Heart right ventricle (tissue), 16 donors: Measurements from ENCODE around the gene ASB6. TPM values are rescaled to one million over a fixed set of nuclear protein-coding genes. Genes with fewer than 3 reads are reported as not detected.

Source experiments
- ATAC-seq, 8 donors: fragments of 200-7000 bp; cut with Tn5 transposase; one replicate each; pipeline ENCODE4 v1.9.1; 2020; ENCODE audit warnings: mild to moderate bottlenecking in 8 of 8, moderate library complexity in 8 of 8, moderate number of reproducible peaks in 1 of 8
- DNase-seq, 2 donors: peaks; one replicate each; pipeline ENCODE4 v3.0.0-alpha.2; 2020
- H3K27ac ChIP-seq, 10 donors: fragments of 200-600 bp; sonication (generic) in 2 of 10; one replicate each; pipeline versions ENCODE4 v1.5.0 to v1.8.0; 2020 to 2022; ENCODE audit warnings: mild to moderate bottlenecking in 3 of 10
- H3K27me3 ChIP-seq, 7 donors: fragments of 200-600 bp; one replicate each; pipeline ENCODE4 v1.8.0; 2021 to 2022; ENCODE audit warnings: mild to moderate bottlenecking in 2 of 7
- H3K36me3 ChIP-seq, 9 donors: fragments of 200-600 bp; sonication (generic) in 1 of 9; one replicate each; pipeline versions ENCODE4 v1.5.0 to v1.8.0; 2020 to 2022; ENCODE audit warnings: mild to moderate bottlenecking in 2 of 9
- H3K4me1 ChIP-seq, 9 donors: fragments of 200-600 bp; sonication (generic) in 1 of 9; one replicate each; pipeline versions ENCODE4 v1.5.0 to v1.8.0; 2020 to 2022; ENCODE audit warnings: mild to moderate bottlenecking in 4 of 9
- H3K4me3 ChIP-seq, 10 donors: fragments of 200-600 bp; sonication (generic) in 2 of 10; one replicate each; pipeline versions ENCODE4 v1.5.0 to v1.8.0; 2020 to 2022; ENCODE audit warnings: mild to moderate bottlenecking in 7 of 10, moderate library complexity in 2 of 10
- H3K9me3 ChIP-seq, 11 donors: fragments of 200-600 bp in 10 of 11; sonication (generic) in 2 of 11; one replicate each; pipeline versions ENCODE4 v1.5.0 to v1.8.0; 2013 to 2022; ENCODE audit warnings: mild to moderate bottlenecking in 2 of 11, control low read depth in 1 of 11, moderate library complexity in 1 of 11
- CTCF ChIP-seq, 9 donors: fragments of 200-600 bp; sonication (generic) in 2 of 9; IDR thresholded peaks; one replicate each; pipeline versions ENCODE4 v1.5.0 to v1.8.0; 2021 to 2022; ENCODE audit warnings: antibody characterized with exemption in 9 of 9, mild to moderate bottlenecking in 5 of 9, moderate library complexity in 1 of 9
- WGBS, 2 donors: extraction: QIAGEN DNeasy Blood & Tissue Kit; methylation state at CpG; one replicate each; pipeline ENCODE4 v1.1.7; 2013; ENCODE audit warnings: inconsistent platforms in 1 of 2; 5-methylcytosine and 5-hydroxymethylcytosine counted together
- intact Hi-C, 10 donors: fragments of 100-400 bp; cut with DNase I; formaldehyde crosslinking; loops; one replicate each; pipeline versions ENCODE4 v1.11.1 to v1.14.2; 2022
- polyA plus RNA-seq, 2 donors: library from polyadenylated mRNA; stranded (reverse); fragments of 200-250 nt; gene quantifications; one replicate each; pipeline ENCODE4 v1.2.3, GENCODE V29; 2013
- total RNA-seq, 10 donors: library from RNA; stranded (reverse); fragmentation: NEBNext Ultra II Directional in 3 of 10; extraction: Animal tissue kit (Norgen Biotek cat#: 25700) in 3 of 10; gene quantifications; one replicate each; pipeline versions ENCODE4 v1.2.1 to v1.2.4, GENCODE V29; 2021 to 2023
- donor health status: Arrhythmogenic right ventricular cardiomyopathy.
- donor health status: ischemic (EF 13 %, LVEDD 7.1; RV severe dilation, severe dysfunction).
- donor health status: healthy with polysubstance abuse.
- donor health status: DM: no; HTN: yes; CAD: no.
- donor health status: DM: no; HTN: no; CAD: no.
- donor health status: ischemic (EF 25% LVEDD 6.9; RV normal size, moderate dysfunction).
- donor health status: ischemic (EF 25% LVEDD 5.7; RV mildly dilated, moderate dysfunction).
- donor health status: healthy.
- donor health status: DM: yes; HTN: yes; CAD: no.
- donor health status: Ischemic cardiomyopathy.
- donor health status: ischemic (EF 35%, LVEDD 5.7; RV mildly dilated, moderate dysfunction).
- donor health status: nonischemic (EF 11% LVEDD 7.7; RV severe dilation, severe dysfunction).
- donor health status: DM: yes; HTN: yes; CAD: no.
- donor health status: PGD.
- donor health status: ischemic (EF 29% LVEDD 5.4; RV normal size, mild dysfunction).
- donor health status: nonischemic (EF 23%, LVEDD 6.1; RV moderate dilation, normal function).

The ASB6 gene
- total and polyA plus RNA-seq, 12 donors: 6.2 to 11.8 (median 9.4) TPM

GRCh38 chr9:129654554-129655040 lies 12.6 kb upstream of the ASB6 start:
- 34 to 52% methylated on average over 20 of the region's 20 CpGs for WGBS, 2 donors
- Histone ChIP-seq H3K27me3 (peaks cover 0 to 5% (median 0%) of the 10 kb centered on the region in 7 donors), H3K27ac (peak overlapping the region in 1 of 10 donors; percentile 3), H3K36me3 (no peaks in the 10 kb centered on the region), H3K4me3 (no peak overlapping the region), H3K4me1 (peaks cover 0 to 11% (median 0%) of the 10 kb centered on the region in 9 donors), H3K9me3 (no peaks in the 10 kb centered on the region)
- intact Hi-C loops: loop anchor here in 1 of 10 donors (5.0 kb wide), 1 partner anchor 63 kb away; no protein-coding TSS in a partner anchor
- no peak for TF ChIP-seq CTCF (IDR thresholded peaks at IDR 0.05)
- ATAC-seq: peak in 1 of 8 donors; percentile 24
- no peak for DNase-seq

GRCh38 chr9:129653823-129654553 lies 12.0 kb upstream of the ASB6 start:
- intact Hi-C loops: loop anchor here in 1 of 10 donors (5.0 kb wide), 1 partner anchor 63 kb away; no protein-coding TSS in a partner anchor
- H3K27me3 ChIP-seq: peaks cover 0 to 2% (median 0%) of the 10 kb centered on the region in 7 donors
- H3K4me3 ChIP-seq: no peak overlapping the region
- H3K36me3 ChIP-seq: no peaks in the 10 kb centered on the region
- H3K9me3 ChIP-seq: no peaks in the 10 kb centered on the region
- ATAC-seq (no peak), DNase-seq (no peak)
- H3K27ac ChIP-seq: peak overlapping the region in 1 of 10 donors; percentile 3
- peaks cover 0 to 11% (median 0%) of the 10 kb centered on the region in 9 donors for H3K4me1 ChIP-seq
- no peak for TF ChIP-seq CTCF (IDR thresholded peaks at IDR 0.05)
- WGBS, 2 donors: 46 to 47% methylated on average over 19 of the region's 19 CpGs

- ATAC-seq (no peak), DNase-seq (no peak)
- H3K9me3 ChIP-seq: no peaks in the 10 kb centered on the region
- peaks cover 0 to 11% (median 0%) of the 10 kb centered on the region in 9 donors for H3K4me1 ChIP-seq
- no peak for TF ChIP-seq CTCF (IDR thresholded peaks at IDR 0.05)
- H3K4me3 ChIP-seq: no peak overlapping the region
- no peak overlapping the region for H3K27ac ChIP-seq
- WGBS, 2 donors: 92 to 96% methylated on average over 10 of the region's 10 CpGs
- intact Hi-C loops: loop anchor here in 1 of 10 donors (5.0 kb wide), 1 partner anchor 67 kb away; no protein-coding TSS in a partner anchor
- no peaks in the 10 kb centered on the region for H3K27me3 ChIP-seq
- H3K36me3 ChIP-seq: no peaks in the 10 kb centered on the region
Measured at GRCh38 chr9:129650680-129651235, 8.8 kb upstream of the ASB6 start.
